GM21367 (cell line): ENCODE results near the gene PER2.

Experiments
- ATAC-seq: cut with Tn5 transposase; IDR thresholded peaks from one replicate; pipeline ENCODE4 v1.9.1; 2021; ENCODE audit not compliant: unreplicated experiment

PER2 gene

DNA sequence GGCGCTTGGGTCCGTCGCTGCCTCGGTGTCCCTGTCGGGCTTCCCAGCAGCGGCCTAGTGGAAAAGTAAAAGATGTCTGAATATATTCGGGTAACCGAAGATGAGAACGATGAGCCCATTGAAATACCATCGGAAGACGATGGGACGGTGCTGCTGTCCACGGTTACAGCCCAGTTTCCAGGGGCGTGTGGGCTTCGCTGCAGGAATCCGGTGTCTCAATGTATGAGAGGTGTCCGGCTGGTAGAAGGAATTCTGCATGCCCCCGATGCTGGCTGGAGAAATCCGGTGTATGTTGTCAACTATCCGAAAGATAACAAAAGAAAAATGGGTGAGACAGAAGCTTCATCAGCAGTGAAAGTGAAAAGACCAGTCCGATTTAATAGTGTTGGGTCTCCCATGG, 56.6 kb downstream of the PER2 start:
- no peak for ATAC-seq

DNA sequence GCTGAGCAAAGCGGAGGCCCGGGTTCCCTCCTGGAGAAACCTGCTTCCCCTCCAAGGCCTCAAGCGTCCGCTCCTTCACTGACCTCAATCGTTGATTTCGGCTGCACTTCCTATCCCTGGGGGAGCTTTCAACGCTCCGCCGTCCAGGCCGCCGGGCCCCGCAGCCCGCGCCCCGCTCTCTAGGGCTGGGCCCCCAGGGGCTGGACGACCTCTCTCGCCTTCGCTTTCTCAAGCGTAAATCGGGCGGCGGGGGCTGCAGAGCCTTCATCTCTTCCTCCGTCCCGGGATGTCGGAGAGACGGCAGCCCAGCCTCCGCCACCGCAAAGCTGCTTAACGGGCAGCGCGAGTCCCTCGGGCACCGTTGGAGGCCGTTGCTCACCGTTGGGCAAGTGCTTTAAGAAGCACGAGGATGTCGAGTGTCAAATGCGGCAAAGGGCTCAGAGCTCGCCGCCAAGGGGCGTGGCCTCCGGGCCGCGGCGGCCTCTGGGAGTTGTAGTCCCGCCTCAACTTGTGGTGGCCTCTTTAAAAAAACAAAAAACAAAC, 57.1 kb downstream of the PER2 start:
- ATAC-seq, result no peak

DNA sequence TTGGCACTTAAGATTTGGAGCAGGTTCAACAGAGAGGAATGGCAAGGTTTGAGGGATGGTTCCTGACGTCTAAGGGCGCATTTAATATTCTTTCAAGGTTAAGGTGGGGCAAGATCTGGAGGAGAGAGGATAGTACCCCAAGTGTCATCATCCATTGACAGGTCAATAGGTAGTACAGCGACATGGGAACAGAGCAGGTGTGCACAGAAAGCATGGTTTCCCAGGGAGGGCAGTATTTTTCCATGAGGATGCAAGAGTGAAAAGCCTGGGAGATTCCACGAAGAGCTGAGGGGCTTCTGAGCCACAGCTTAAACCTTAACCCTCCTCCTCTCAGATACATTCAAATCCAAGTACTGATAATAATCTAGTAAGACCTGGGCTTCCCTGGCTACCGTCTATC, 57.7 kb downstream of the PER2 start:
- no peak for ATAC-seq

DNA sequence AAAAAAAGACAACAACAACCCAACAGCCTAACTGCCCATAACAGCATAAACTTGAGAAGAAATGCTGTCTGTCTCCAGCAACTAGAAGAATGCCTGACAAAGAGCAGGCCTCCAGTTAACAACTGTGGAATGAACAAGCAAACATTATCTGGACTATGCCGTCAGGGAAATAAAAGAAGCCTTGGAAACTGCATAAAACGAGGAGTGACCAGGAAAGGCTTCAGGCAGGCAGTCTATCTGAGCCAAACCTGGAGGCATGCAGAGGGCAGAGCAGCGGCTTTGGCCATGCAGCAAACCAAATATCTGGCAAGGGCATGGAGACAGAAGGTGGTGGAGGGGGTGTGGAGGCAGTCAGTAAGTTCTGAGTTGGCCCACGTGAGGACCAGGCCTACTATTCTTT, 59.7 kb downstream of the PER2 start:
- ATAC-seq, result no peak

DNA sequence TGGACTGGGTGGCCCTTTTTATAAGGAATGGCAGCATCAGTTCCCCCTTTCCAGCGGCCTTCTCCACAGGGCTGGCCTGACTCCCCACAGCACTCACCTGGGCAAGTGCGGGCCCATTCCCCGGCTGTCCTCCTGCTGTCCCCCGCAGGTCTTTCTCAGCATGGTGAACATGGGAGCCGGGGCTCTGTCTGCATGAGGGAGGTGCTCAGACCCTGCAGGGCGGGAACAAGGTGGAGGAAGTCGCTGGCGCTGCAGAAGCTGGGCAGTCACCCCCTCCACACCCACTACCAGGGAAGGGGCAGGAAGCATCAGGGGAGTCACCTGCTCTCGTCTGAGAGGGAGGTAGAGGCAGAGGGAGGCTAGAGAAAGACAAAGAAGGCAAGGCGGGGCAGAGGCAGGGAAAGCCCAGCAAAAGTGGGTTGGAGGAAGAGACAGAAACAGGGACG, 60.8 kb downstream of the PER2 start:
- no peak for ATAC-seq

DNA sequence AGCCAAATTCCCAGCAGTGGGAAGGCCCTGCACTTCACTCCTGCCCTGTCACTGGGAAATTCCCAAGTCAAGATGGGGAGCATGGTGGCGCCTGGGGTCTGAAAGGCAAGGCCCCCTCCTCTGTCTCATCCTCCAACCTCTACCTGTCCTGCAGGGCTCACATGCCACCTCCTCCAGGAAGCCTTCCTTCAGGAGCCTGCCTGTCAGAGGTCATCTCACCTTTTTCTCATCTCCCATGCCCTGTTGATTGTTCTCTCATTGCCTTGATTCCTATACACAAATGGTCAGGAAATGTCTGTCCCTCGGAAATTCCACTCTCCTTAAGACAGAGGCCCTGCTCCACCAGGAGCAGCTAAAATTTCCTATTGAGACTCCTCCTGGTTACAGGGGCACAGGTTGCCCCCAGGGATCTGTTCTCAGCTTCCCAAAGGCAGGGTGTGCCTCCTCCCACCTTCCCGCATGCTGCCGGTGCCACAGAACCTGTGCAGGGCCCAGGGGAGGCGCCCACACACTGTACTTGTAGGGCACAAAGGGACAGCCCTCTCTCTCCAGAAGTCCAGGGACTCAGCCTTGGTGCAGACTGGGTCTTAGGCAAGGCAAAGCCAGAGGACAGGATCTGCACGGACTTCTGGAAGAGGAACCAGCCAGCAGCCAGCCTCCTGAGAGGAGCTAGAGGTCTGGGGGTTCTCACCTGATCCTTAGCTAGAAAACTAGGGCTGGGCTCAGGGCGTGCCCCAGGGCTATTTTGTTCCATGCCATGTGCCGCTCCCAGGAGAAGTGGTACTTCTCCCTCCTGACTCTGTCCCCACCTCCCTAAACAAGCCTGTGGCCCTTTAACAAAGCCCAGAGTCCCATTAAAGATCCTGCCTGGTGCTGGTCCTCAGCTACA, 61.5 kb downstream of the PER2 start:
- ATAC-seq, result no peak

DNA sequence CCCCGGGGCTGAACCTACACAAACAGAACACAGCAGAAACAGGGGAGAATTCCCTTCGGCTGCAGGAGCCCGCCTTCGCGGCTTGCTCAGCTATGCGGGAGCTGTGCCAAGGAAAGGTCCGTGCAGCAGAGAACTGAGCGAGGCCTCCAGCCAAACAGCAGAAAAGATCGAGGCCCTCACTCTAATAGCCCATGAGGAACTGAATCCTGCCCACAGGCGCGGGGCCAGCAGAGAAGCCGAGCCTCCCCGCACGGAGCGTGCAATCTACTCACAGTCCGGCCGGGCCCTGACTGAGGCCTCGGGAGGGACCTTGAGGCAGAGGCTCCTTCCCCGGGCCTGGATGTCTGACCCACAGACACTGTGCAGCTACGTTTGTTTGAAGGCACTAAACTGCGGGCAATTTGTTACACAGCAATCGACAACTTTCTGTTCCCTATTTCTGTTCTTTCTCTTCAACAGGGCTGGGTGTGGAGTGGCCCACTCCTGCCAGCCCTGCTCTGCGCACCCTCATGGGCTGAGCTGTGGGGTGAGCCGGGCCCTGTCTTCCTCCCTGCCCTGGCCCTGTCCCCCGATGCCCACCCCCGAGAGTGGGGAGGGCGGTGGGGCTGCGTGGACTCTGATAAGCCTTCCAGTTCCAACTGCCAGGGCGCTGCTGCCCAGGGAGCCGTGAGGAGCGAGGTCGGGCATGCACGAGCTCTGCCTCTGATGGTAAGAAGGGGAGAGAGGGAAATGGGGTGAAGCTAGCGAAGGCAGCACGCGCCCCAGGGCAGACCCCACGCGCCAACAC, 62.3 kb downstream of the PER2 start:
- ATAC-seq, result no peak

DNA sequence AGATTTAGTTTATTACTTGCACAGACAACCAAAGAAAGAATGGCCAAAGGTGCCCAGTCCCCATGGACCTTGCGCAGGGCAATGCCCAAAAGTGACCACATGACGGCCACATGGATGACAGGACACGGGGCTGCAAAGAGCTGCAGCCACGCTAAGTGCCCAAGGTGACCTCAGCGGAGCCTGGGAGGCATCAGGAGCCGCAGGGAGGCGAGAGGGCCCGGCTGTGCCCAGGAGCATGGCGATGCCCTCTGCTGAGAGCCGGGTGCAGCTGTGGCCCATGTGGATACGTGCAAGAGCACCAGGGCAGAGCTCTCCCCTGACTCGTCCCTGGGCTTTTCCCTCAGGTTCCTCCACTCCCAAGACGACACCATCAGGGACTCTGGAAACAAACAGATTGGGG, 63.3 kb downstream of the PER2 start:
- no peak for ATAC-seq

DNA sequence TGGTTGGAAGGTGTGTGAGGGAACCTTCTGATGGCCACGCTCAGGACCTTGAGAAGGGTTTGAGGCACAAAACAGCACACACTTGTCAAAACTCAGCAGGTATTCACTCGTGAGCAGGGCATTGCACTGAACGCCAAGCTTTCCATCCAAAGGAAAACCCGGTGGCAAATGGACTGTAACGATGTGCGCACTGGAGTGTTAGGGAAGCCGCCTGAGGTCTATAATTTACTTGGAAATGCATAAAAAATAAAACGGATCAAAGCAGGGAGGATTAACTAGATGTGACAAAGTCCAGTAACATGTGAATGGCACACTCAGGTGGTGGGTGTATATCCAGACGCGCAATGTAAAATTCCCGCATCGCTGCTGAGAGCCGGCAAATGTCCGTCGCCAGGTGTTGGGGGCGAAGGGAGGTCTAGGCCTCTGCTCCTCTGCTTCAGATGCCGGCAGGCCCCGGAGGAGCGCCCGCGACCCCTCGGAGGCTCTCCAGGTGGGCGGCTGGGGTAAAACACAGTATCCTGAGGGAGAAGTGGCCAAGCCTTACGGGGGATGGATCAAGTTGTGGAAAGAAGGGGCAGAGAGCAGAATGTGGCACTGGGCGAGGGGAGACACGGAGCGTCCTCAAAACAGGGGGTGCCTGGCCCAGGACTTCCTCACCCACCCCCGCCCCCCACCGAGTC, 63.9 kb downstream of the PER2 start:
- ATAC-seq, result no peak

DNA sequence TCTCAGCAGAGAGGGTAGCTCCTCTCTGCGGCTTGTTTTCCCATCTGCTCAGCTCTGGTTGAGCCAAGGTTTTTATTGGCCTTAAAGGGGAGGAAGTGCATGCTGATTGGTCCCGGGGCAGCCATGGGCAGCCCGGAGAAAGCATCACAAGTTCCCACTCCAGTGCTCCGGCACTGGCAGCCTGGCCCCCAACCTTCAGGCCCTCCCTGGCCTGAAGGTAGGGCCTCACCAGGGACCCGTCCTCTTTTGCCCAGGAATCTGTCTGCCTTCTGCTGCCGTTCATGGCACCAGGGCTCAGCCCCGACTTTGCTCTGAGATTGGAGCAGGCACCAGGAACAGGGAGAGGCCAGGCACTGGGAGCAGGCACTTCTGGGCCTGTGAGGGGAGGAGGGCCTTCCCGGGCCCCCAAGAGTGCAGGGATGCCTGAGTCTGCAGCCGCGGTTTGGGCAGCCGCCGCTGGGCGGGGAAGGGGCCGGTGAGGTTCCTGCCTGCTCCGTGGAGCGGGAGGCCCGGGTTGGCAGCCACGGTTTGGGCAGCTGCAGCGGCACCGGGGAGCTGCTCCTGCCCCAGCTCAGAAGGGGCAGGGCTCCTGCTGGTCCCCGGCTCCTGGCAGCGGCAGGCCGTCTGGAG, 67.4 kb downstream of the PER2 start:
- no peak for ATAC-seq

DNA sequence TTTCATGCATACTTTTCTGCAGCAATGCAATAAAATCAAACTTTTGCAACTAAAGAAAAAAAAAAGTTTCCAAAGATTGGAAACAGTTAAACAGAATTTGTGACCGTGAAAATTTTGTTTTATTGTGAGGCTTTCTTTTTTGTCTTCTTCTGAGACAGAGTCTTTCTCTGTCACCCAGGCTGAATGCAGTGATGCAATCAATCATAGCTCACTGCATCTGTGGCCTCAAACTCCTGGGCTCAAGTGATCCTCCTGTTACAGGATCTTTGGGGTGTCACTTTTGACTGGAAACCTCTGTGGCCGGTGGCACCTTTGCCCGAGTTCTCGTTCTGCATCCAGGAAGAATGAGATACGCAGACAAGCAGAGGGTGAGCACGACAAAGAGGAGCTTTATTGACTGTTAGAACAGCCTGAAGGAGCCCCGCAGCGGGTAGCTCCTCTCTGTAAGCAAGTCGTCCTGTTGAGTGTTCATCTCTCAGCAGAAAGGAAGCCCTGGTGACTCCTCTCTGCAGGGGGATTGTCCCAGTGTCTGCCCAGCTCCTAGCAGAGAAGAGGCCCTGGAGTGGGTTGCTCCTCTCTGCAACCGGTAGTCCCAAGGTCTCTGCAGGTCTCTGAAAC, 68.0 kb downstream of the PER2 start:
- ATAC-seq, result no peak

DNA sequence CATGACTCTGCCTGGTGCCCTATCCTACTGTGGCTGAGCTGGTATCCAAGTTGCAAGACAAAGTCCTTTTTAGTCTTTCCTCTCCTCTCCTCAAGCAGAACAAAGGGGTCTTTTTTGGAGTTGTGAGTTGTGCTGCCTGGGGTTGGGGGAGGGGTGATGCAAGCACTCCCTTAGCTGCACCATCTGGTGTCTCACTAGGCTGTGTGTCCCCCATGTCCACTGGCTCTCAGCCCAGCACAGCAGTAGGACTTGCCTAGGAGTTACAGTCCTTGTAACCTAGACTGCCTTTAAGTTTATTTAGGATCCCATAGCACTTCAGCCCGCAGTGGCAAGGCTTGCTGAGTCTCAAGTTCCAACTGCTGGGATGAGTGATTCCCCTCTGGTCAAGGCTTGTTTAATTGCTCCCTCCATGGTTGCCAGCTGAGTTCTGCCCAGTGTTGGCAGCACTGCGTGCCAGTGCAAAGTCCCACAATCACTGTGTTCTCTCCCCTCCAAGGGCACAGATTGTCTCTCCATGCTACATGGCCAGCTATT, 71.7 kb downstream of the PER2 start:
- ATAC-seq, result no peak

DNA sequence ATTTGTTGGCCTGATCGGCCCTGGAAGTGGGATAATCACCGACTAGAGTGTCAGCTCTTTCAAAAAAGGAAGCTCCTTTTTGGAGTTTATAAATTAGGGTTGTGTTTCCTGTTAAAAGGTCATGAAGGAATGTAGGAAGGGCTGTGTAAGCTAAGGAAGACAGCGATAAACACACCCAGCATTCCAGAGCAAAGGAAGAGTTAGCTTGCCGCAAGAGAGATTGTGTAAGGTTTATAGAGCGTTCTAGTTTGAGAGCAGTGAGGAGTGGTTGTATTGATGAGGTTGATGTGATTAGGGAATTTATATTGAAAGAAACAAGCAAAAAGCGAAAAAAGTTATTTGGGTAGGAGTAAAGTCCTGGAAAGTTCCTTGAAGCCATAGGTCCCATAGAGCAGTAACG, 81.4 kb downstream of the PER2 start:
- no peak for ATAC-seq

DNA sequence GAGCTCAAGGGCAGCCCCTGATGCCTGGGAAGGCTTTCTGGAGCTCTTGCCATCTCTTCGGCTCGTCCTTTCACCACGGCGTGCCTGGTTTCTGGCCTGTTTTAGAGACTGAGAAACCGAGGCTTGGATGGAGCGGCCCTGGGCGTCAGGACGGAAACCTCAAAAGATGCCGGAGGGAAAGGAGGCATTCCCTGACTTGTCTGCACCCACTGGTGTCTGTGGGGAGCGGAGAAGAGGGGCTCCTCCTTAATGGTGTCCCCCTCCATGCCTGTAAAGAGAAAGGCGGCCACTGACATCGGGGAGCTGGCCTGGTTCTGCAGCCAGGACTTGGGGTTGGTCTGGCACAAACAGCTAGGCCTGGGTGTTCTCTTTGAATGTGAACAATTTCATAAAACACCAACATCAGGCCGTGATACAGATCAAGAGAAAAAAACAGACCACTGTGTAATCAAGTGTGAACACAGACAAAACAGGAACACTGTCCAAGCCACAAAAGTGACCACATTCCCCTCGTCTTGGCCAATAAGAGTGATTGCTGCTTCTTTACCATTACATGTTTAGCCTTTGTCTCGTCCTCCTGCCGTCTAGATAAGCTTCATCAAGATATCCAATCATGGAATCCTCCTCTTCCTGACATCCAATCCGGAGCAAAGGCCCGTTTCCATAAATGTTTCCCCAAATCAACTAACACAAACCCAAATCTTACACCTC, 84.3 kb downstream of the PER2 start:
- no peak for ATAC-seq

DNA sequence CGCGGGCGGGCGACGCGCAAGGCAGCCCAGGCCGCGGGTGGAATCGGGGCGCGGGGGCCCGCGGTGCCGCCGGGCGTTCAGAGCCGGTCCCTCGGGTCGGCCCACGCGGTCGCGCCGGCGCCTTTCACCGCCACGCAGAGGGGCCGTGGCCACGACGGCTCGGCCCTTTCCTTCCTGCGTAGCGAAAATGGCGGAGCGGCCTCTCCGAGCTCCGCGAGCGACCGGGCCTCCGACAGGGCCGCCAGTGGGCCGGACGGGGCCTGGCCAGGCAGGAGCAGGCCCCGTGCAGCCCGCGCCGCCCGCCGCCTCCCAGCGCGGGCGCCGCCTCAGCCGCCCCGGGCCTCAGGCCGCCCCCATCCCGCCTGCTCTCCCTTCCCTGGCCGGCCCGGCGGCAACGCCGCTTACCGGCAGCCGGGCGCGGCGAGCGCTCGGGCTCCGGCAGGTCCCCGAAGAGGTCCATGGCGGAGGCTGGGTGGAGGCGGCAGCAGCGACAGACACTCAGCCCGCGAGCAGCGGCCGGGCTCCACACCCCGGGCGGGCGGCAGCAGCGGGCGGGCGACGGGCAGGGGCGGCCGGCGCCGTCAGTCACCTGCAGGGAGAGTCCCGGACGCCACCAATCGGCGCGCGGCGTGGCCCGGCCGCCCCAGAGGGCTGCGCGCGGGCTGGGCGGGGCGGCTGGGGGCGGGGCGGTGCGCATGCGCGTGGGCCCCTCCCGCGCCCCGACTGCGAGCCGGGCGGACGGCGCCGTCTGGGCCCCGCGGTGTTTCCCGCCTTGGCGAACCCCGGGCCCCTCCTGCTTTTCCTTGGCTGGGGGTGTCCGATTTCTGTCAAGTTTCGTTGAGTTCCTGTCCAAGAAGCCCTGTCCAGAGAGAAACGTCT, 85.1 kb downstream of the PER2 start, which contains the start of gene ILKAP:
TSS of gene ILKAP (minus strand) at position 602 of the 879 bp plus-strand sequence. CDS start at position 460, 142 bp downstream.
- ATAC-seq, result peak; percentile 91

DNA sequence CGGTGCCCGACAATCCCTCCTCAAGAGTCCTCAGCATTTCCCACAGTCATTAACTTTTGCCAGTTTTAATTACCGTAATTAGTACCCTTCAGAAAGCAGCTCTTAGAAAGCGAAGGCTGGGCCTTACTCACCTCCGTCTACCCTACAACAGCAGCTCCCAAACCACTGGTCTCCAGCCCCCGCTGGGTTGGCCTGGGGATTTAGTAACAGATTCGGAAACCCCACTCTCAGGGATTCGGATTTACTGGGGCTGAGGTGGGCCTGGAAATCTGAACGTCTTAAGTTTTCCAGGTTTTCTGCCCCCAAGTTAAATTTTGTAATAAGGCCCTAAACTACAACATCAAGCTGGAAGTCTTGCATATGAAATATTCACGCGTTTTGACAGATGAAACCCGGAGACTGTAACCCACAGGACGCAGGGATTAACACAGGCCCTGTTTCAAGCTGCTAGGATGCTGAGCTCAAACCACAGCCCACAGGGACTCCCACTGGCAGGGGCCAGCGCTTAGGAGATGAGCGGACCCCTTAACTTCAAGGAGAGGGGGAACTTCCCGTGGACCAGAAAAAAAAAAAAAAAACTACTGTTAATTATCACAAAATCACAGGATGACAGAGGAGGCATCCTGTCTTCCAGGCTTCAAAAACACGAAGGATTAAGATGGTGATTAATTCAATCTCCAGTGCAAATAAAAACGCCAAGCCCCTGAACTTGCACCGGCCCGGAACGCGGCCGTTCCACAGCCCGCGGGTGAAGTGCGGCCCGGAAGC, 85.9 kb downstream of the PER2 start:
- ATAC-seq, result no peak
